ENCODE results near the gene ZNF714.

The ZNF714 gene

GRCh38 chr19:21164541-21164940 lies 82.5 kb downstream of the ZNF714 start:
- H3K4me2 ChIP-seq = no peak overlapping the region
- H4K20me1 ChIP-seq = peaks cover 0 to 60% (median 5%) of the 10 kb centered on the region in 11 experiments; a peak in 9 of 22 replicates
- peaks cover 34 to 69% (median 46%) of the 10 kb centered on the region in 11 experiments for H3K9me3 ChIP-seq (replicated peaks in 1 of 11)
- no peak for TF ChIP-seq Cebpa-rat (IDR thresholded peaks at IDR 0.05)
- H3K4me1 ChIP-seq = no peaks in the 10 kb centered on the region
- no peak overlapping the region for H3K27ac ChIP-seq
- H3K36me3 ChIP-seq = peaks cover 95 to 100% (median 99%) of the 10 kb centered on the region in 11 experiments
- H3K9ac ChIP-seq = no peak overlapping the region
- no peak overlapping the region for H3K4me3 ChIP-seq
- no peaks in the 10 kb centered on the region for H3K27me3 ChIP-seq

DNA sequence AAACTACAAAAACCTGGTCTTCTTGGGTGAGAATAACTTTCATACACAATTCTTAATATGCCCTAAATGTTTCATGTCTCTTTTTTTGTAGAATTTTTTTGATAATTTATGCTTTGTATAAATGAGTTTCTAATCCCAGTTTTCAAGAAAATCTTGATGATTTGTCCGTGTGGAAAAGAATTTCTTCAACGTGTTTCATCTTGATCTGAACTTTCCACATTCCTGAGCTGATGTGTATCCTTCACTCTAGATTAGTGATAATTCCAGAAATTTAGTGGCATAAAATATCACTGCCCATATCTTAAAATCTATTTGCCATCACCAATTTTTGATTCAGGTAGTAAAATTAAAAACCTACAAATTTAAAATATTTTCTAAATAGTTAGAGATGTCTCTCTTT lies 84.4 kb downstream of the ZNF714 start:
- Histone ChIP-seq H3K27me3 (no peaks in the 10 kb centered on the region), H3K9ac (no peak overlapping the region), H3K4me3 (no peak overlapping the region), H4K20me1 (peaks cover 0 to 44% (median 2%) of the 10 kb centered on the region in 11 experiments; a peak in 8 of 22 replicates), H3K4me1 (no peaks in the 10 kb centered on the region), H3K27ac (no peak overlapping the region), H3K36me3 (peaks cover 98 to 100% (median 100%) of the 10 kb centered on the region in 11 experiments), H3K9me3 (replicated peaks in 1 of 11) (peaks cover 20 to 67% (median 37%) of the 10 kb centered on the region in 11 experiments), H3K4me2 (no peak overlapping the region)
- no peak for TF ChIP-seq Cebpa-rat (IDR thresholded peaks at IDR 0.05)

All from BLaER1 treated with 17β-estradiol and CSF1 and Interleukin-3, amounts not matched to agents 10 nM and 100 nM (cell line).